Thyroid gland (tissue), 4 donors: ENCODE measurements around the gene CDYL2.

Source experiments
- POLR2A ChIP-seq, 2 donors: fragments of 450-650 bp; IDR thresholded peaks; one replicate each; pipeline ENCODE4 v1.6.1; 2017; ENCODE audit warnings: antibody characterized with exemption in 2 of 2, mild to moderate bottlenecking in 2 of 2, moderate library complexity in 1 of 2
- TF ChIP-seq, protein P1 (sequence below), 6 experiments: fragments of 200-600 bp in 3 of 6; fragments of 450-650 bp in 3 of 6; sonication (generic) in 3 of 6; IDR thresholded peaks; one replicate each; pipeline ENCODE4 v1.5.1; 2016 to 2019; ENCODE audit warnings: antibody characterized with exemption in 6 of 6, mild to moderate bottlenecking in 2 of 6, inconsistent platforms in 1 of 6, moderate library complexity in 1 of 6

DNA sequence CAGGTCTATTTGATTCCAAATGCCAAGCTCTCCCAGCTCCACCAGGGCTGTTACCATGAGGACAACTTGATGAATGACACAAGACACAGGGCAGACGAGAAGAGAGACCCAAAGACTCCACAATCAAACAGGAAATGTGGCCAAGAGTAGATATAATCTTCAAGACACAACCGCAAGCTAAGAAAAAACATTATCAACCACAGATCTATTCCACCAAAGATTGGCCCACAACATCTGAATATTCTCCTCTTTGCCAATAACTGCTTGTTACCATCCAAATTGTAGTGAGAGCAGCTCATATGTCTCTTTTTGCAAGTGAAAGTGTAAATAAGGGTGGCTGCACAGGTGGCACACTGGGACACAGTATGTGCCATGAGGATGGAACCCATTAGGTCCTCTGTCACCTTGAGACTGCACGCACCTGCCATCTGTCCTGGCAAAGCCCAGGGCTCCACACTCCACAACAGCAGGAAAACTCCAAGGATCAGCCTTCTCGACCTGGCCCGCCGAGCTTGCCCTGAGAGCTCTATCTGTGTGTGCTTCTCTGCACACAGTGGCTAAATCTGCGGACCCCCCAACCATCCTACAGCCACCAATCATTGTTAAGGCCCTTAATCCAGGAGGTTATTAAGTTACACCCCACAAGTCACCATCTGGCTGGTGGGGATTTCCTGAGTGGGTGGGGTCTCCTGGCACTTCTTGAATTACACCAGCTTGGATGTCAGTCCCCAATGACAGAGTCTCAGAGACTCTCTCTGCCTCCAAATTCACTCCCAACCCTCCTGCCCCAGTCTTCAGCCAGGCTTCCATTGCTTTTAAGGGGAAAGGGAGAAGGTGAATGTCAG, 213.1 kb downstream of the CDYL2 start:
- TF ChIP-seq, protein P1, sequence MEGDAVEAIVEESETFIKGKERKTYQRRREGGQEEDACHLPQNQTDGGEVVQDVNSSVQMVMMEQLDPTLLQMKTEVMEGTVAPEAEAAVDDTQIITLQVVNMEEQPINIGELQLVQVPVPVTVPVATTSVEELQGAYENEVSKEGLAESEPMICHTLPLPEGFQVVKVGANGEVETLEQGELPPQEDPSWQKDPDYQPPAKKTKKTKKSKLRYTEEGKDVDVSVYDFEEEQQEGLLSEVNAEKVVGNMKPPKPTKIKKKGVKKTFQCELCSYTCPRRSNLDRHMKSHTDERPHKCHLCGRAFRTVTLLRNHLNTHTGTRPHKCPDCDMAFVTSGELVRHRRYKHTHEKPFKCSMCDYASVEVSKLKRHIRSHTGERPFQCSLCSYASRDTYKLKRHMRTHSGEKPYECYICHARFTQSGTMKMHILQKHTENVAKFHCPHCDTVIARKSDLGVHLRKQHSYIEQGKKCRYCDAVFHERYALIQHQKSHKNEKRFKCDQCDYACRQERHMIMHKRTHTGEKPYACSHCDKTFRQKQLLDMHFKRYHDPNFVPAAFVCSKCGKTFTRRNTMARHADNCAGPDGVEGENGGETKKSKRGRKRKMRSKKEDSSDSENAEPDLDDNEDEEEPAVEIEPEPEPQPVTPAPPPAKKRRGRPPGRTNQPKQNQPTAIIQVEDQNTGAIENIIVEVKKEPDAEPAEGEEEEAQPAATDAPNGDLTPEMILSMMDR (IDR thresholded peaks at IDR 0.05), result no peak
- no peak for TF ChIP-seq POLR2A (IDR thresholded peaks at IDR 0.05)
